NCI-H2081 (cell line): Measurements from ENCODE around the gene NR3C2.

ENCODE experiments used
- DNase-seq, 2 experiments: peaks; one replicate each; lab custom pipeline; 2025; lab: John Stamatoyannopoulos, UW

The NR3C2 gene

DNA sequence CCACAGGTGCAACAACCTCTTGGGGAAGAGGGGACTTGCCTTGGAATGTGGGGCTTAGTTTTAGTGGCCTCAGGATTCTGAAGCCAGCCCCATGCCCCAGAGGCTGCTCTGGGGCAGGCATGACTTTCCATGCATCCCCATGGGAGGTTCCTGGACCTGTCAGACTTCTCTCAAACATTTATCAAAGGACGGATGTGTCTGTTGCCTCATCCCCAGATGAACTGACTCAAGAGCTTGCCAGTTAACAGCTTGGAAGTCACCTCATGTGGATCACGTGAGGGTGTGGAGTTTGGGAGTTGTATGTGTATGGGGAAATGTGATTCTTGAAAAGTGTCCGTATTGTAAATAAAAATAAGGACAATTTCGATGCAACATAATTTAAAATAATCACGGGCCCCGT is 368.9 kb downstream of the NR3C2 start:
- no peak for DNase-seq

GRCh38 chr4:148072789-148073188 is 369.4 kb downstream of the NR3C2 start:
- no peak for DNase-seq

GRCh38 chr4:148071009-148071408 is 371.2 kb downstream of the NR3C2 start:
- no peak for DNase-seq

DNA sequence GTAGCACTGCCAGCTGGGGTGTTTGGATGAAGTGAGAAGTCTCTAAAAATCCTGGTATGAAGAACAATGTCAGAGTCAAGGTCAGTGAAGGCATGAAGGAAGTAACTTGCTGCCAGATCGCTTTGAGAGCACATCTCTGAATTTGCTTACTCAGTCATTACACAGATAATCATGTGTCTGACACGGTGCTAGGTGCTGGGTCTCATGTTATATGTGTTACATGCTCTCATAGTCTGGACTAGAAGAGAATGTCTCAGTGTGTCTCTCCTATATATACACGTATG is 372.4 kb downstream of the NR3C2 start:
- no peak for DNase-seq

- DNase-seq = no peak
These were observed 372.9 kb downstream of the NR3C2 start for GRCh38 chr4:148069086-148069894.

DNA sequence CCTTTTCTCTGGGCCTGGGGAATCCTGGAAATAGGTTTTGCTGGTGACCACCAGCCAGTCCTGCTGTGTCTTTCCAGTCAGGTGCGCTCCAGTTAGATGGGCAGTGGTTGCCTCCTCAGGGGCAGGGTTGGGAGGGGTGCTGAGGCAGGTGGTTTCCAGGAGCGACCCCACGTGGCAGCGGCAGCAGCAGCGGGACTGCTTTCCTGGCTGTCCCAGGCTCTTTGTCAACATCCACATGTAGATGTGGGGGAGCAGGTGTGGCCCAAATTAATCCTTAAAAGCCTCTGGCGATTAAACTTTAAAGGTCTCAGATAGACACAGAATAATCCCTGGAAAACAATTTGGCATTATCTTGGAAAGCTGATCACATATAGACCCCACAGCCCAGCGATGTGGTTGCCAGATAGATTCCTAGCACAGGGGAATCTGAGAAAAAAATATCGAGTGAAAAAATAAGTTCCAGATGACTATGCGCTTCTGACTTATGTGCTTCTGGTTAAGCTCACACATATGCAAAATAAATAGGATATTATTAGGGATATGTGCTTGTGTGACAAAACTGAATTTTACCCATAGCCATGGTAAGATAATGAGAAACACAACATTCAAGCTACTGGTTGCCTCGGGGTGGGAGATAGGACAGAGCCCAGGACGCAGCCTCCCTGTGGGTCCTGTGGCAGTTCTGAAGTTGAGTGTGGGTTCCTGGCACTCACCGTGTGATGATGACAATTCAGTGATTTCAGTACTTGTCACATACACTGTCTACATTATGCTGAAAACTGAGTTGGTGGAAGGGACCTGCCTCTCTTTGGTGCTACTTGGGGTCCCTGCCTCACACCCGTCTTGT is 373.9 kb downstream of the NR3C2 start:
- DNase-seq = no peak

DNA sequence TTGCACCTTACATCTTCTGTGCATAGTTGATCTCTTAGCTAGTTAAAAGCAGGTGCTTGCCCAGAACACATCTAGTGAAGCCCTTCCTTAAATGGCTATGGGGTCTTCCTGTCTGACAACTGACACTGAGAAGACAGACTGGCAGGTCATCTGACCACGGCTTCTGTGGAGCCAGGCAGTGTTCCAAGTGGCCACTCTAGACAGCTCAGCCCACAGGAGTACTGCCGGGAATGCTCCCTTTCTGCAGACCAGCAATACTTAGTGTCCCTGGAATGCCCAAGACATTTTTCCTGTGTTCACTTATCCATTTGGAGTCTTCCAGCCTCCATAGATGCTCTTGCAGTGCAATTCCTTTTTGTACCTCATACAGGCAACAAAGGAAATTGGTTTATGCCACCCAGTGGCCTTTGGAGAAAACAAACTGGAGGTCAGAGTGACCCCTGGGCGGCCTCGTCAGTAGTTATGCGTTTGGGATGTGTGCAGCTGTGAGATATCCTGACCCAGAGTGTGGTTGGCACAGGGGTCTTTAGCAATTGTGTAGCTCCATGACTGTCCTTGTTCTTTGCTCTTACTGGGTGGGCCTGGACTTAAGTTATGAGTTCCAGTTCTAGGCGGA is 374.8 kb downstream of the NR3C2 start:
- DNase-seq = no peak

GRCh38 chr4:148065075-148065474 is 377.1 kb downstream of the NR3C2 start:
- no peak for DNase-seq

- no peak for DNase-seq
These were observed 377.8 kb downstream of the NR3C2 start for GRCh38 chr4:148064451-148064850.

DNA sequence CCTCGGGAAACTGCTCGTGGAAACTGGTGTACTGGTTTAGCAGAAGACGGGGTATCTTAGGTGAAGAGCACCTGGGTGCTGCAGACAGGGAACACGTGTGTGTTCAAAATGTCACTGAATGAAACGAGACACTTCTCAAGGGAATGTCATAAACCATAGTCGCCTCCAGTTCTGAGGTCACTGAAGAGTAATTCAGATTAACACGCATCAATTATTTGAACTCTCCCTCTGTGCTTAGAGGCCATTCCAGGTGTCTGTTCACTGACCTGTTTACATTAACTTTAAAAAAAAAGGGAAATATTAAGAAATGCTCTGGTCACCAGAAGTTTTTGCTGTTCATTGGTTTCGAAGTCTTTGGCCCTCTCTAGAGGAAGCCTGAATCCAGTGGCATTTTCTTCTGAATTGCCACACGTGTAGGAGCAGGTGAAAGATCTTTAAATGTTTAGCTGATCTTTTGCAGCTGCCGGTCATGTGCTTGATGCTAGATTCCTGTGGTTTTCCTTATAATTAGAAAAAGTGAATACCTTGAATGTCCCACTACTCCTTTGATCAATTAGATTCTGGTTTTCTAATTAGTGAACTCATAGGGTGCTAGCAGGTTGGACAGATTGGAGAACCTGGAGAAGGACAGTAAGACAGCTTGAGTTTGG is 379.8 kb downstream of the NR3C2 start:
- no peak for DNase-seq

DNA sequence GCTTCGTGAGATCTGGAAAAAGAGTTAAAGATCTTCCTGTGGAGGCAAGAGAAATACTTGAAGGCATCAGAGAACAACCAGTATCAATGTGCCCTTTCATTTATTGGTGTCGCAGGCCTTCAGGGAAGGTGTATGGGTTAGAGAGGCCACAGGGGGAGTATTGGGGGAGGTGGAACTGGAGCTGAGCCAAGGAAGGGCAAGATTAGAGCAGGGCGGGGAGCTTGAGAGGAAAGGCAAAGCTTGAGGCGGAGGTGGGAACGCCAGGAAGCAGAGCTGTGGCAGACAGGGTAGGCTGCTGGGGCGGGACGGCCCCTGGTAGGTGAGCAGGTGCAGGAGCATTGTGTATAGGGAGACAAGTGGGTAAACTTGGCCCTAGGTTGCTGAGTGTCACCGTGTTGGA is 380.4 kb downstream of the NR3C2 start:
- DNase-seq = no peak

GRCh38 chr4:148061141-148061481 is 381.1 kb downstream of the NR3C2 start:
- no peak for DNase-seq

GRCh38 chr4:148060264-148061140 is 381.7 kb downstream of the NR3C2 start:
- DNase-seq = no peak

GRCh38 chr4:148059617-148060180 is 382.5 kb downstream of the NR3C2 start:
- no peak for DNase-seq

GRCh38 chr4:148057984-148058859 is 384.0 kb downstream of the NR3C2 start:
- DNase-seq = no peak

- DNase-seq = no peak
These were observed 384.7 kb downstream of the NR3C2 start for GRCh38 chr4:148057516-148057915.

DNA sequence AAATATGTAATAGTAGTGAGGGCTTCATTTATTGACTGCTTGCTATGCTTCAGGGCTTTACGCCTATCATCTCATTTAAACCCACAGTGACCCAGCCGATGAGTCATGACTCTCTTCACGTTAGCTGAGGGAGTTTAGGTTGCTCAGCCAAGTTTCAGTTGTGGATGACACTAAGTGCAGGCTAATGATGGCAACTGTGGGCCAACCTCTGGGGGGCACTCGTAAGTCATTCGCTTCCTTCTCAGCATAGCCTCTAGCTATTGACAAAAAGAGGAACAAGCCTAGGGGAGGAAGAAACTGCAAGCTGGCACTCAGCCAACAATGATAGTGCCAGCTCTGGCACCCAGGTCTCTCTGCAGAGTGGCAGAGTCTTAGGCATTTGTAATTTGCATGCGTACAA is 385.3 kb downstream of the NR3C2 start:
- no peak for DNase-seq

DNA sequence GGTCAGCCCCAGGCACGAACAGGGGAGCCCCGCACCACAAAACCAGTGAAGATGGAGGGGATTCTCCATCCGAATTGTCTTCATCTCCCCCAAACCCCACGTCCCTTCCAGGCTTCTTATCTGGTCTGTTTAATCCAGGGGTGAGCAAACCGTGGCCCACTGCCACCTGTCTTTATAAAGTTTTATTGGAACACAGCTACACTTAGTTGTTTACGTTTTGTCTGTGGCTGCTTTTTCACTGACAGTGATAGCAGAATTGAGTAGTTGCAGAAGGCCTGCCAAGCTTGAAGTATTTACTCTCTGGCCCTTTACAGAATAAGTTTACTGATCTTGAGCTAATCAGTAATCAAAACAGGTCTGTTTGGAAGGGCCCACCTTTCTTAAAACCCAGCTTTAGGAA is 386.4 kb downstream of the NR3C2 start:
- no peak for DNase-seq

GRCh38 chr4:148054275-148054674 is 387.9 kb downstream of the NR3C2 start:
- no peak for DNase-seq

DNA sequence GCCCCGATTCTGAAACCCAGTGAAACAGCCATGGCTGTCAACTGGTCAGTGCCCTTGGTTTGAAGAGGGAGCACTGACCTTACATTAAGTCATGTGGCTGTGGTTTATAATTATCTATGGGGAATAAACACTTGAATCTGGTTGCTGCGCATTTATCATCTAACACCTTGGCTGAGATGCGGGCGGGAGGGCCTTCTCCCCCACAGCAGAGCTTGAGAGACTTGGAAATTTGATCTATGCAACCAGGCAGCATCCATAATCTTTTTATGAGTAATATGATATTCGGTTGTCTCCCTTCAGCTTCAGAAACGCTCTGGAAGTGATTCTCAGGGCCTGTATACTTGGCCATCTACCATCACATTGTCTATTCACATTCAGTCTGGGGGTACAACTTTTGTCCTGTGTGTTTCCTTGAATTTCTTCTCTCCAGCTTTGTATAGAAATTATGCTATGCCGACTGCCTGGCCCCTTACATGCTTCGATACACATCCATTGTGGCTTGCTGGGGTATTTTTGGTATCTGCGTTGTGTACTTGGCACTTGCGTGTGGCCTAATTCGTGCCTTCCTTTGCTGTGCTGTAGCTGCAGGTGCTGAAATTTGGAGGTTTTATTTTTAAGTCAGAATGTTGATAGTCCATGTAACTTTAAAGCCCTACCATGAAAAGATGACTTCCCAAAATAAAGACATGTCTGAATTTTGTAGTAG is 388.8 kb downstream of the NR3C2 start:
- no peak for DNase-seq
